GM19099 (cell line): Measurements from ENCODE around the gene PPIL1.

Source experiments
- POLR2A ChIP-seq: IDR thresholded peaks from 3 replicates; pipeline ENCODE4 v1.6.1; 2011; ENCODE audit warnings: low read depth; ENCODE audit not compliant: insufficient read length; ENCODE audit errors: extremely low read depth

PPIL1 gene

GRCh38 chr6:36848658-36849441 lies 25.8 kb downstream of the PPIL1 start:
- TF ChIP-seq POLR2A, result no peak

- TF ChIP-seq POLR2A, result no peak
These were observed 26.6 kb downstream of the PPIL1 start for GRCh38 chr6:36847991-36848390.

- no peak for TF ChIP-seq POLR2A
These were observed 27.5 kb downstream of the PPIL1 start for GRCh38 chr6:36847152-36847551.

- no peak for TF ChIP-seq POLR2A
These were observed 29.4 kb downstream of the PPIL1 start for GRCh38 chr6:36845233-36845632.

GRCh38 chr6:36844232-36845170 lies 30.1 kb downstream of the PPIL1 start:
- no peak for TF ChIP-seq POLR2A

GRCh38 chr6:36843170-36843569 lies 31.4 kb downstream of the PPIL1 start:
- TF ChIP-seq POLR2A, result no peak

- TF ChIP-seq POLR2A, result no peak
These were observed 32.8 kb downstream of the PPIL1 start for GRCh38 chr6:36841756-36842155.

- no peak for TF ChIP-seq POLR2A
These were observed 33.9 kb downstream of the PPIL1 start for GRCh38 chr6:36840432-36841403.

- TF ChIP-seq POLR2A, result no peak
These were observed 34.7 kb downstream of the PPIL1 start for GRCh38 chr6:36839749-36840431.

- no peak for TF ChIP-seq POLR2A
These were observed 35.5 kb downstream of the PPIL1 start, which contains the start of gene CPNE5 for GRCh38 chr6:36838896-36839748. CPNE5 (minus strand) TSS chr6:36839444; CDS start chr6:36839377, 67 bp downstream.

- no peak for TF ChIP-seq POLR2A
These were observed 36.9 kb downstream of the PPIL1 start for GRCh38 chr6:36837686-36838085.

- TF ChIP-seq POLR2A, result no peak
These were observed 37.6 kb downstream of the PPIL1 start for GRCh38 chr6:36837022-36837339.
